Measurements from ENCODE around the gene WNT5A. TPM values are rescaled to one million over a fixed set of nuclear protein-coding genes. Genes with fewer than 3 reads are reported as not detected.

The WNT5A gene
- total RNA-seq, 1 donor from 2014 or later: 5.5 TPM

GRCh38 chr3:55521064-55521737 lies 34.1 kb upstream of the WNT5A start:
- Mint-ChIP-seq H3K27me3 (no peaks in the 10 kb centered on the region), H3K4me3 (ENCODE audit: low read depth) (no peak overlapping the region), H3K36me3 (ENCODE audit: insufficient read depth) (no peaks in the 10 kb centered on the region), H3K4me1 (ENCODE audit: low read depth) (peaks cover 15% of the 10 kb centered on the region), H3K9me3 (ENCODE audit: low read depth) (no peaks in the 10 kb centered on the region), H3K27ac (peak overlapping the region; percentile 56)
- no peak for DNase-seq (ENCODE audit: low spot score, unreplicated experiment)
- no peak for TF ChIP-seq CTCF (IDR thresholded peaks at IDR 0.05; ENCODE audit: unreplicated experiment)

GRCh38 chr3:55519019-55519418 lies 31.9 kb upstream of the WNT5A start:
- no peak overlapping the region for H3K4me3 Mint-ChIP-seq (ENCODE audit: low read depth)
- no peaks in the 10 kb centered on the region for H3K36me3 Mint-ChIP-seq (ENCODE audit: insufficient read depth)
- peaks cover 18% of the 10 kb centered on the region for H3K4me1 Mint-ChIP-seq (ENCODE audit: low read depth)
- no peak for TF ChIP-seq CTCF (IDR thresholded peaks at IDR 0.05; ENCODE audit: unreplicated experiment)
- no peaks in the 10 kb centered on the region for H3K9me3 Mint-ChIP-seq (ENCODE audit: low read depth)
- H3K27me3 Mint-ChIP-seq: no peaks in the 10 kb centered on the region
- no peak overlapping the region for H3K27ac Mint-ChIP-seq
- no peak for DNase-seq (ENCODE audit: low spot score, unreplicated experiment)

- TF ChIP-seq CTCF (IDR thresholded peaks at IDR 0.05; ENCODE audit: unreplicated experiment): no peak
- no peaks in the 10 kb centered on the region for H3K9me3 Mint-ChIP-seq (ENCODE audit: low read depth)
- H3K27me3 Mint-ChIP-seq: no peaks in the 10 kb centered on the region
- H3K4me3 Mint-ChIP-seq (ENCODE audit: low read depth): no peak overlapping the region
- no peak for DNase-seq (ENCODE audit: low spot score, unreplicated experiment)
- no peaks in the 10 kb centered on the region for H3K36me3 Mint-ChIP-seq (ENCODE audit: insufficient read depth)
- peaks cover 18% of the 10 kb centered on the region for H3K4me1 Mint-ChIP-seq (ENCODE audit: low read depth)
- H3K27ac Mint-ChIP-seq: no peak overlapping the region
Measured at GRCh38 chr3:55518451-55518850, 31.3 kb upstream of the WNT5A start.

- Mint-ChIP-seq H3K4me1 (ENCODE audit: low read depth) (peaks cover 13% of the 10 kb centered on the region), H3K27me3 (peaks cover 2% of the 10 kb centered on the region), H3K9me3 (ENCODE audit: low read depth) (no peaks in the 10 kb centered on the region), H3K27ac (no peak overlapping the region), H3K4me3 (ENCODE audit: low read depth) (no peak overlapping the region), H3K36me3 (ENCODE audit: insufficient read depth) (no peaks in the 10 kb centered on the region)
- TF ChIP-seq CTCF (IDR thresholded peaks at IDR 0.05; ENCODE audit: unreplicated experiment): no peak
- no peak for DNase-seq (ENCODE audit: low spot score, unreplicated experiment)
Measured at GRCh38 chr3:55516392-55517030, 29.4 kb upstream of the WNT5A start.

- H3K9me3 Mint-ChIP-seq (ENCODE audit: low read depth): no peaks in the 10 kb centered on the region
- no peak for TF ChIP-seq CTCF (IDR thresholded peaks at IDR 0.05; ENCODE audit: unreplicated experiment)
- no peaks in the 10 kb centered on the region for H3K36me3 Mint-ChIP-seq (ENCODE audit: insufficient read depth)
- H3K27ac Mint-ChIP-seq: no peak overlapping the region
- no peak overlapping the region for H3K4me3 Mint-ChIP-seq (ENCODE audit: low read depth)
- no peak for DNase-seq (ENCODE audit: low spot score, unreplicated experiment)
- H3K27me3 Mint-ChIP-seq: peaks cover 2% of the 10 kb centered on the region
- peaks cover 8% of the 10 kb centered on the region for H3K4me1 Mint-ChIP-seq (ENCODE audit: low read depth)
Measured at GRCh38 chr3:55515550-55516246, 28.6 kb upstream of the WNT5A start.

All from progenitor cell of endocrine pancreas (in vitro differentiated cells).